GM21576 (cell line): ENCODE data around the gene IFT88.

Experiments used
- ATAC-seq: cut with Tn5 transposase; IDR thresholded peaks from one replicate; pipeline ENCODE4 v1.9.1; 2021; ENCODE audit warnings: mild to moderate bottlenecking, moderate library complexity; ENCODE audit not compliant: unreplicated experiment

Gene IFT88

GRCh38 chr13:20684546-20684945 is 117.6 kb downstream of the IFT88 start:
- ATAC-seq = no peak

DNA sequence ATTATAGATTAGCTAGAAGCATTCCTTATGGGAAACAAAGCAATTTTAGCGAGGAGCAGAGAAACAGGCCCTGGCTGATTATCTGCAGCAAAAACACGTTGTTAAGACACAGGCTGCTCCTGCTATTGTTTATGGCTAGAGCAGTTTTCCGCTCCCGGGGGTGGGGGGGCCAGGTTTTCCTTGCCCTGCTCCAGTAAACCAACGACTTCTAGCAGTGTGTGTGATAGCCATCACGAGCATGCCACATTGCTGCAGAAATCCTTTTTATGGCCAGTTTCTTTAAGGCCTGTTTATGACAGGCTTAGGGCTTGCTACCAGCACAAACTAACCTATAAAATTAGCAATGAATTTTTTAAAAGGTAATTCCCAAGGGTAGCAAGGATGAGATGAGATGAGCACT is 118.1 kb downstream of the IFT88 start:
- ATAC-seq = no peak

DNA sequence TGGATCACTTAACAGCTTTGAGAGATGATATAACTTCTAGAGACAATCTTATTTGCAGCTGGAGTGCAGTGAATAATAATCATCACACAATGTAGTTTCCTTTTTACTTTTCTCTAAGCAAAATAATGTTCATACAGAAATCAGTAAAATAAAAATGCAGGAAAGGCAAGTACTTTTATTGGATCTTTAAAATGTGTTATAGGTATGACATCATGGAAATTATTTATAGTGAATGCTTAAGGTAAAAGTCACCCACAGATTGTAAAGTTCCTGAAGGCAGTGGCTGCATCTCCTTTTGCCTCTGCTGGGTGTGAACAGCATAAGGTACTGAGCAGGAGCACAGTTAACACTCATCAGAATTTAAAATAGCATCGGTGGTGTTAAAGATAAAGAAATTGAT is 119.2 kb downstream of the IFT88 start:
- no peak for ATAC-seq

- no peak for ATAC-seq
Observed at GRCh38 chr13:20686863-20687579, 120.1 kb downstream of the IFT88 start.

DNA sequence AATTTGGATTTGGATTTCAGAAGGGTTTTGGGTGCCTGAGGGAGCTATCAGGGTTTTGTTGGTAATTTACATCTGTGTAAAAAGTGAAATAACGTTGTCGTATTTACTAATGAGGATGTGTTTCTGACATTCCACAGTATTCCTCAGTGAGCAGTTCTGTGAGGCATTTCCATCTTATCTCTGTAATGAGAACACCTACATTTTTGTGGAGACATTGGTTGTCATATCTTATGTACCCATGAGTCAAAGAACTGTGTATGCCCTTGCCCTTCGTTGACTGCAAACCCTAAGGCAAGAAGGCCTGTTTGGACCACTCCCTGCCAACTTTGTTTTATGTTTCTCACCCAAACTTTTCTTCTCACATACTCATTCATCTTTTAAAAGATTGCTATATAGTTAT is 122.3 kb downstream of the IFT88 start:
- ATAC-seq = no peak

- ATAC-seq = no peak
Observed at GRCh38 chr13:20691616-20692015, 124.7 kb downstream of the IFT88 start.

- no peak for ATAC-seq
Observed at GRCh38 chr13:20696073-20696472, 129.1 kb downstream of the IFT88 start.

DNA sequence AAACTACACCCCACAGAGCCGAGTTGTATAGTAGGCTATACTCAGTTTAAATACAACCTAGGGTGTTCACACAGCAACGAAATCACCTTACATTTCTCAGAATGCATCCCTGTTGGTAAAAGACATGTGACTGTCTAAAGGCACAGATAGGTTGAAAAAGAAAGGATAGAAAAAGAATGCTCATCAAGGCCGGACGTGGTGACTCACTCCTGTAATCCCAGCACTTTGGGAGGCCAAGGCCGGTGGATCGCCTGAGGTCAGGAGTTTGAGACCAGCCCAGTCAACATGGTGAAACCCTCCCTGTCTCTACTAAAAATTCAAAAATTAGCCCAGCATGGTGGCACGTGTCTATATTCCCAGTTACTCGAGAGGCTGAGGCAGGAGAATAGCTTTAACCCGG is 132.8 kb downstream of the IFT88 start:
- no peak for ATAC-seq

DNA sequence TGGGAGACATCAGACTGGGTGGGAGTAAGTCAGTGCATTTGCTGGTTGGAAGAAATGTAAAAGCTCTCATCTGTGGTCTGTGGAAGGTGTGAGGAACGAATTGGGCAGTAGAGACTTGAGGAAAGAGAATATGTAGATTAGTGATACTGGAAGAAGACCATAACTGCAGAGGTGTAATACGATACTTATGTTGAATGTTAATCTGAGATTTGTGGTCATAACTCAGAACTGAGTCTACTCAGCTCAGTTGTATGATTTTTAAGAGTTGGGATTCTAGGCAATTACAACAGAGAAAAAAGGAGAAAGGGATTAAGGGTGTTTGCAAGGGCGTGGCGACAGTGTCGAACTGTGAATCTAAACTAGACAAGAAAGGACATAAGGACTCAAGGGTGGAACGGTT is 133.3 kb downstream of the IFT88 start:
- no peak for ATAC-seq

GRCh38 chr13:20701461-20701860 is 134.5 kb downstream of the IFT88 start:
- ATAC-seq = no peak

- no peak for ATAC-seq
Observed at GRCh38 chr13:20702530-20702914, 135.6 kb downstream of the IFT88 start.

DNA sequence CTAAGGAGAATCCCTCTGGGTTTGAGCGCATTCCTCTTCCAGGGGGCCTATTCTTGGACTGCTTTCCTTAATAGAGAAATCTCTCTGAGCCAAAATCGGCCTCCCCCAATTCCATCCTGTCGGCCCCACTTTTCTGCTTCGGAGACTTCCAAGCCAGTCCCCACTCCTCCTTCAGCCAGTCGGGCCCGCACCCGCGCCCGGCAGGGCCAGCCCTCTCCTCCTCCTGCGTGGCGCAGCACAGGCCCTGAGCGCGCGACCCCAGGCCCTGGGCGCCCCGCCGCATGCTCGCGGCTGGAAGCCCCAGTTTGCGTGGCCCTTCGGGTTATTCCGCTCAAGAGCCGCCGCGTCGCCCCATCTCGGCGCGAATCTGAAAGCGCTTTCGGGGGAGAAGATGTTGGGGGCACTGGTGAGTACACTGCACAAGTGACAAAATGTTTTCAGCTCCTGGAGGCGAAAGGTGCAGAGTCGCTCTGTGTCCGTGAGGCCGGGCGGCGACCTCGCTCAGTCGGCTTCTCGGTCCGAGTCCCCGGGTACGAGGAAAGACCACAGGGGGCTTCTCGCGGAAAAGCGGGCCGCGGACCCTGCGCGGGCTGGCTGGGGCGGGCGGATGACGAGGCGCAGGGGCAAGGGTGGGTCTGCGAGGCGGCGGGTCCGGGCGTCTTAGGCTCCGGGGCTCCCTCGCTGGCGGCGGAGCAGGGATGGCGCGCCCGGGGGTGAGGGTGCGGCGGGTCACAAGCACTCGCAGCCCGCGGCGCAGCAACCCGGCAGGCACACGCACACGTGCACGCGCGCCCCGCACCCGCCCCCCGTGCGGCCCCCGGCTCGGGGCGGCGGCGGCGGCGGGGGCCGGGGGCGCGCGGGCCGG is 136.2 kb downstream of the IFT88 start, which contains the start of gene IL17D:
TSS of gene IL17D (plus strand) at position 785 of the 865 bp plus-strand sequence. CDS start 303 bp downstream, outside the sequence.
- ATAC-seq = peak; percentile 24

DNA sequence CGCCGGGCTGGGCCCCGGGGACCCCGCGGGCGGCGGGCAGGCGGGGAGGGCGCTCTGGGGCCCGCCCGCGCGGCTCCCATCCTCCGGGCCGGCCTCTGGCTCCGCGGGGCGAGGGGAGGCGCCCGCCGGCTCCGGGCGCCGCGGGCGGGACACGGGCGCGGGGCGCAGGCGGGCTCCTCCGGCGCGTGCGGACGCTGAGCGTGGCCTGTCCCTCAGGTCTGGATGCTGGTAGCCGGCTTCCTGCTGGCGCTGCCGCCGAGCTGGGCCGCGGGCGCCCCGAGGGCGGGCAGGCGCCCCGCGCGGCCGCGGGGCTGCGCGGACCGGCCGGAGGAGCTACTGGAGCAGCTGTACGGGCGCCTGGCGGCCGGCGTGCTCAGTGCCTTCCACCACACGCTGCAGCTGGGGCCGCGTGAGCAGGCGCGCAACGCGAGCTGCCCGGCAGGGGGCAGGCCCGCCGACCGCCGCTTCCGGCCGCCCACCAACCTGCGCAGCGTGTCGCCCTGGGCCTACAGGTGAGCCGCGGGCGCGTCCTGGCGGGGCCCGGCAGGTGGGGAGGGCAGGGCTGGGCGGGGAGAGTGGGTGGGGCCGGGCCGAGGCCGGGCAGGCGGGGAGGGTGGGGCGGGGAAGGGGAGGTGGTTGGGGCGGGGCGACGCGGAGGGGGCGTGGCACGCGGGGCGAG is 137.0 kb downstream of the IFT88 start:
- ATAC-seq = peak; percentile 81

DNA sequence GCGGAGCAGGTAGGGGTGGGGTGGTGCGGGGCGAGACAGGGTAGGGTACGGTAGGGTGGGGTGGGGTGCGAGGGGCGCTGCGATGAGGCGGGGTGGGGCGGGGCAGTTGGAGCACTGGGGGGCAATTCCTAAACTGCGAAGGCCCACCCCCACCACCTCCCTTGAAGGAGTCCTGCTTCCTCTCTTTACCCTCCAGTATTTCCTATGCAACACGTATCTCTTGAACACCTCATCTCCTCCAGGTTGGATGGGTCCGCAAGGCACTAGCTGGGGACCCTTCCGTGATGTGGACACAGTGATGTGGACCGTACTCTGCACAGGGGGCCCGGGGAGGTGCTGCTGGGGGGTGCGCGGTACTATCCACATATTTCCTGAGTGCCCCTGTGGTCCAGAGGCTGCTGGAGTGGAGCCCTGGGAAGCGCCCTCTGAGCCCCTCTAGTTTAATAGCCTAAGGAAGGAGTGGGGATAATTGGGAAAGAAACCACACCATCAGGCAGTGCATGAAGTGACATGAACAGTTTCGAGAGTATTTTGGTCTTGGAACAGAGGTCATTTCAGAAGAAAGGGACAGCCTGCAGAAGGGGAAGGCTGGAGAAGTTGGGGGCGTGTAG is 137.6 kb downstream of the IFT88 start:
- no peak for ATAC-seq

DNA sequence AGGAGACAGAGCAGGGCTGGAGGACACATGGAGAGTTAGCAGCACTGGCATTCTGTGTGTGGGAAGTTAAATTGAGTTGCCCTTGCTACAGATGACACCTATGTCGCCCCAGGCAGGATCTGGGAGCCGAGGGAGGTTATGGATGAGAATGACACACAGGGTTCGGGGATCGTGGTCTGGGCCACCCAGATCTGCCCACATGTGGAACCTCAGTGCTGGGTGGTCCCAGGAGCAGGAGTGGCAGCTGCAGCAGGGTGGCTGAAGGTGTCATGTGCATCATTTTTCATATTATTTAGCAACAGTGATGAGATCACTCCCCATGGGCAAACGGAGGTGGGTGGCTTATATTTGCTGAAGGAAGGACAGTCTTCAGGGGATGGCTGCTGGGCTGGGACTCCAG is 139.7 kb downstream of the IFT88 start:
- no peak for ATAC-seq

DNA sequence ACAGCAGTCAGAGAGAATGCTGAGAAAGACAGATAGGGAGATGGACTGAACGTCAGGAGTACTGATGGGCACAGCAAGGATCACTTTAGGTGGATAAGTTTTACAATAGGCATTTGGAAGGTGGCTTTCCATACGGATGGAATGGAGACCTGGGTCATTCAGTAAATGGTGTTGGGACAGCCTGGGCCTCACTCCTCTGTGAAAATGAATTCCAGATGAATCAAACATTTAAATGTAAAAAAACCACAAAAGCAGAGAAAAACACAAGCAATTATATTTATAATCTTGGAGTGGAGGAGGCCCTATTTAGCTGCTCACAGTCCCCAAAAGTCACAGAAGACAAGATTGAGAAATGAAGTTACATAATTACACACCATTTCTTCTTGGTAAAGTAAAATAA is 141.3 kb downstream of the IFT88 start:
- ATAC-seq = no peak

DNA sequence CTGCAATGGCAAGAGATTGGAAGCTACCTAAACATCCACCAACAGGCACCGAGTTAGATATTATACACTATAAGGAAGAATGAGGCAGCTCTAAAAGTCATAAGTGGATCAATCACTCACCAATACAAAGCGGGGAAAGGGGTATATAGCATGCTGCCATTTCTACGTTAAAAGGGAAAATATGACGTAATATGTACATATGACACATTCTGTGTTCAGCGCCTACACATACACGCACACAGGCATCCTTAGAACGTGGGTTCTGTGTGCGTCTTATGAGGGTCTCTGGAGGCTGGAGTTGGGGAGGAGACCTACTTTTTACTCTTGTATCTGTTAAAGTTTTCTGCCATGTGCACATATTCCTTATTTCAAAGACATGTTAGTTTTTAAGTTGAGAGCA is 142.4 kb downstream of the IFT88 start:
- no peak for ATAC-seq

DNA sequence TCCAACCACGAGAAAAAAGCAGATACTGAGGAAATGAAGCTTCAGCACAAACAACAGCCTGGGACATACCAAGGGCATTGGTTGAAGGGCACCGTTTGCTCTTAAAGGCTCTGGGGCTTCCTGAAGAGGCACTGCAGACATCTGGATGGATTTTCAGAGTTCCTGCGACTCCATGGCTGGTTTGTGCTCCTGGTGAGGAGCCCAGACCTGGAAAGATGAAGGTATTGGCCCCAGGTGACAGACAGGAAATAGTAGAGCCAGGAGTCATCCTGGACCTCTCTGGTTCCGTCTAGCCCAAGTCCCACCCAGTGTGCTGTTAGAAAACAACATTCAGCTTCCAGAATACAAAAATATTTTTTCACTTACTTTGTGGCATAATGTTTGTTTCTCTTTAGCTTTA is 142.8 kb downstream of the IFT88 start:
- ATAC-seq = no peak

GRCh38 chr13:20711301-20712044 is 144.5 kb downstream of the IFT88 start:
- ATAC-seq = no peak

GRCh38 chr13:20713014-20713376 is 146.0 kb downstream of the IFT88 start:
- no peak for ATAC-seq

- no peak for ATAC-seq
Observed at GRCh38 chr13:20713751-20714150, 146.8 kb downstream of the IFT88 start.
